CD4-positive, alpha-beta T cell (primary cell): ENCODE measurements around the gene RGS7BP. TPM values are rescaled to one million over a fixed set of nuclear protein-coding genes. Genes with fewer than 3 reads are reported as not detected.

Experiments
- ATAC-seq: fragments of 200-7000 bp; cut with Tn5 transposase; one replicate; pipeline ENCODE4 v1.10.0; 2022; ENCODE audit warnings: mild to moderate bottlenecking; ENCODE audit not compliant: poor library complexity
- CTCF ChIA-PET: fragments of 350-600 bp; sonication (Branson Sonifier 250); formaldehyde crosslinking; loops from one replicate; lab custom pipeline; 2021; ENCODE audit warnings: antibody characterized with exemption, inconsistent platforms; lab: Charles Lee
- POLR2A ChIA-PET: fragments of 350-600 bp; sonication (Branson Sonifier 250); formaldehyde crosslinking; loops from one replicate; lab custom pipeline; 2021; ENCODE audit warnings: antibody characterized with exemption, inconsistent platforms; lab: Charles Lee
- DNase-seq, 14 experiments: peaks; one replicate each; pipeline ENCODE4 v3.0.0-alpha.2; 2013 to 2020; ENCODE audit warnings: mixed read lengths in 2 of 14
- H3K27ac ChIP-seq, 2 donors: one replicate each; pipeline versions ENCODE4 v1.5.1 to v1.7.0; 2013; ENCODE audit warnings: low read length in 2 of 2, low read depth in 1 of 2, mild to moderate bottlenecking in 1 of 2
- H3K27me3 ChIP-seq, 2 experiments: 1 replicate in 1 of 2; 2 replicates in 1 of 2; pipeline versions ENCODE4 v1.6.1 to v1.7.0; 2013; ENCODE audit warnings: low read length in 2 of 2, control low read depth in 1 of 2, mild to moderate bottlenecking in 1 of 2, moderate library complexity in 1 of 2; ENCODE audit not compliant: insufficient read depth in 2 of 2, control insufficient read depth in 1 of 2
- H3K36me3 ChIP-seq: one replicate; pipeline ENCODE4 v1.6.1; 2013; ENCODE audit warnings: low read length, control low read depth; ENCODE audit not compliant: insufficient read depth
- H3K4me1 ChIP-seq: one replicate; pipeline ENCODE4 v1.6.1; 2013; ENCODE audit warnings: low read length, control low read depth; ENCODE audit not compliant: insufficient read depth
- H3K4me3 ChIP-seq: one replicate; pipeline ENCODE4 v1.5.1; 2013; ENCODE audit warnings: mild to moderate bottlenecking, low read length, moderate library complexity
- H3K9me3 ChIP-seq, 2 experiments: 1 replicate in 1 of 2; 2 replicates in 1 of 2; pipeline versions ENCODE4 v1.6.1 to v1.7.0; 2013; ENCODE audit warnings: low read length in 2 of 2, mild to moderate bottlenecking in 2 of 2, control low read depth in 1 of 2, moderate library complexity in 1 of 2; ENCODE audit not compliant: control insufficient read depth in 1 of 2, insufficient read depth in 1 of 2
- H3K27ac Mint-ChIP-seq: one replicate; pipeline ENCODE4 v1.8.0; 2020; ENCODE audit warnings: mixed read lengths
- H3K27me3 Mint-ChIP-seq: one replicate; pipeline ENCODE4 v1.8.0; 2021; ENCODE audit warnings: mixed read lengths
- H3K36me3 Mint-ChIP-seq: one replicate; pipeline ENCODE4 v1.8.0; 2021; ENCODE audit warnings: low read depth, mixed read lengths
- H3K4me1 Mint-ChIP-seq: one replicate; pipeline ENCODE4 v1.8.0; 2021; ENCODE audit warnings: low read depth, mixed read lengths
- H3K4me3 Mint-ChIP-seq: one replicate; pipeline ENCODE4 v1.8.0; 2020; ENCODE audit warnings: mild to moderate bottlenecking, mixed read lengths
- H3K9me3 Mint-ChIP-seq: one replicate; pipeline ENCODE4 v1.8.0; 2020; ENCODE audit warnings: mixed read lengths
- CTCF ChIP-seq: fragments of 200-600 bp; IDR thresholded peaks from one replicate; pipeline ENCODE4 v1.8.0; 2022; ENCODE audit warnings: antibody characterized with exemption, mild to moderate bottlenecking
- intact Hi-C, 2 experiments: fragments of 100-400 bp; cut with DNase I in 1 of 2; cut with micrococcal nuclease in 1 of 2; formaldehyde crosslinking; loops; one replicate each; pipeline versions ENCODE4 v1.15.1 to v1.9.0; 2023 to 2025; cut with DNase I, micrococcal nuclease
- total RNA-seq, 174 experiments: library from RNA in 2 of 174; stranded (reverse) in 2 of 174; gene quantifications; one replicate each; pipeline ENCODE4 v1.2.3 and lab custom pipeline; 2021 to 2026

Gene RGS7BP
- total RNA-seq, 2 experiments from 2014 or later: not detected

- ATAC-seq (no peak), DNase-seq (no peak)
- Mint-ChIP-seq H3K36me3 (no peaks in the 10 kb centered on the region), H3K9me3 (peaks cover 3% of the 10 kb centered on the region), H3K4me1 (no peaks in the 10 kb centered on the region), H3K27me3 (peaks cover 5% of the 10 kb centered on the region), H3K4me3 (no peak overlapping the region), H3K27ac (no peak overlapping the region)
- Histone ChIP-seq H3K4me3 (no peak overlapping the region), H3K36me3 (no peaks in the 10 kb centered on the region), H3K9me3 (no peaks in the 10 kb centered on the region), H3K4me1 (no peaks in the 10 kb centered on the region), H3K27me3 (no peaks in the 10 kb centered on the region), H3K27ac (no peak overlapping the region)
- CTCF ChIA-PET: no interaction called here
- intact Hi-C loops: no loop called here
- TF ChIP-seq CTCF: no peak
- POLR2A ChIA-PET: no interaction called here
These were observed 148.1 kb downstream of the RGS7BP start for GRCh38 chr5:64653766-64654560.

- Mint-ChIP-seq H3K36me3 (no peaks in the 10 kb centered on the region), H3K27me3 (peaks cover 5% of the 10 kb centered on the region), H3K4me3 (no peak overlapping the region), H3K9me3 (peaks cover 3% of the 10 kb centered on the region), H3K4me1 (no peaks in the 10 kb centered on the region), H3K27ac (no peak overlapping the region)
- no peak for TF ChIP-seq CTCF
- ATAC-seq: no peak
- H3K36me3 ChIP-seq: no peaks in the 10 kb centered on the region
- CTCF ChIA-PET: no interaction called here
- no peak overlapping the region for H3K4me3 ChIP-seq
- no peaks in the 10 kb centered on the region for H3K27me3 ChIP-seq
- H3K4me1 ChIP-seq: no peaks in the 10 kb centered on the region
- intact Hi-C loops: no loop called here
- no peak for DNase-seq
- POLR2A ChIA-PET: no interaction called here
- H3K27ac ChIP-seq: no peak overlapping the region
- no peaks in the 10 kb centered on the region for H3K9me3 ChIP-seq
These were observed 148.7 kb downstream of the RGS7BP start for GRCh38 chr5:64654561-64654938.

DNA sequence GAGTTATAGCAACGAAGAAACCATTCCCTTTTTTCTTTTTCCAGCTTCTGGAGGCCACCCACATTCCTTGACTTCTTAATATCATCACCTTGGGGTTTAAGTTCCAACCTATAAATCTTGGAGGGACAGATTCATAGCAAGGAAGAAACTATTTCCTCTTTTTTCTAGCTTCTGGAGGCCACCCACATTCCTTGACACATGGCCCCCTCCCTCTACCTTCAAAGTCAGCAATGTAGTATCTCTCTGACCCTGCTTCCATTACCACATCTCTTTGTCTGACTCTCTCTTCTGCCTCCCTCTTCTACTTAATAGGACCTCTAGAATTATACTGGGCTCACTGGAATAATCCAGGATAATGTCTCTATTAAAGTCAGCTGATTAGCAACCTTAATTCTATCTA, 149.8 kb downstream of the RGS7BP start:
- no peak overlapping the region for H3K4me3 ChIP-seq
- intact Hi-C loops: no loop called here
- POLR2A ChIA-PET: interaction anchor here (0.6 kb wide), 1 partner anchor 490 kb away, joined by 4 read pairs; no protein-coding TSS in a partner anchor
- H3K27ac ChIP-seq: no peak overlapping the region
- H3K9me3 Mint-ChIP-seq: peaks cover 3% of the 10 kb centered on the region
- H3K4me1 ChIP-seq: no peaks in the 10 kb centered on the region
- no peak for TF ChIP-seq CTCF
- H3K27ac Mint-ChIP-seq: no peak overlapping the region
- no peaks in the 10 kb centered on the region for H3K9me3 ChIP-seq
- no peaks in the 10 kb centered on the region for H3K4me1 Mint-ChIP-seq
- no peak overlapping the region for H3K4me3 Mint-ChIP-seq
- no peaks in the 10 kb centered on the region for H3K36me3 ChIP-seq
- H3K36me3 Mint-ChIP-seq: no peaks in the 10 kb centered on the region
- peaks cover 0 to 2% of the 10 kb centered on the region in 2 experiments for H3K27me3 ChIP-seq
- CTCF ChIA-PET: no interaction called here
- H3K27me3 Mint-ChIP-seq: peaks cover 8% of the 10 kb centered on the region
- no peak for ATAC-seq
- DNase-seq: no peak
